Measurements from ENCODE around the gene ATF7IP2. TPM values are rescaled to one million over a fixed set of nuclear protein-coding genes. Genes with fewer than 3 reads are reported as not detected.
"Not testable (repeated sequence)": the region's sequence is repeated elsewhere in the genome, so short reads cannot be mapped to it uniquely, and the experiment has no call there.

ATF7IP2 gene
- total RNA-seq, 1 experiment from 2014 or later: 22.8 TPM

GRCh38 chr16:10466861-10467260 lies 81.0 kb downstream of the ATF7IP2 start (continued):
- TF ChIP-seq HMGA2 (CRISPR knock-in tag; IDR thresholded peaks at IDR 0.05) (no peak), CBFB (CRISPR knock-in tag; IDR thresholded peaks at IDR 0.05; ENCODE audit: low read depth) (no peak), ETV6 (CRISPR knock-in tag; IDR thresholded peaks at IDR 0.05) (no peak), ZNF138 (CRISPR knock-in tag; conservative IDR thresholded peaks at IDR 0.05) (no peak), TCF7 (CRISPR knock-in tag; IDR thresholded peaks at IDR 0.05; ENCODE audit: low read depth) (no peak), ZMAT4 (CRISPR knock-in tag; IDR thresholded peaks at IDR 0.05) (no peak), CREM (CRISPR knock-in tag; IDR thresholded peaks at IDR 0.05) (no peak), KAT7 (CRISPR knock-in tag; IDR thresholded peaks at IDR 0.05; ENCODE audit: borderline replicate concordance) (no peak)
- TF ChIP-seq, protein P1, sequence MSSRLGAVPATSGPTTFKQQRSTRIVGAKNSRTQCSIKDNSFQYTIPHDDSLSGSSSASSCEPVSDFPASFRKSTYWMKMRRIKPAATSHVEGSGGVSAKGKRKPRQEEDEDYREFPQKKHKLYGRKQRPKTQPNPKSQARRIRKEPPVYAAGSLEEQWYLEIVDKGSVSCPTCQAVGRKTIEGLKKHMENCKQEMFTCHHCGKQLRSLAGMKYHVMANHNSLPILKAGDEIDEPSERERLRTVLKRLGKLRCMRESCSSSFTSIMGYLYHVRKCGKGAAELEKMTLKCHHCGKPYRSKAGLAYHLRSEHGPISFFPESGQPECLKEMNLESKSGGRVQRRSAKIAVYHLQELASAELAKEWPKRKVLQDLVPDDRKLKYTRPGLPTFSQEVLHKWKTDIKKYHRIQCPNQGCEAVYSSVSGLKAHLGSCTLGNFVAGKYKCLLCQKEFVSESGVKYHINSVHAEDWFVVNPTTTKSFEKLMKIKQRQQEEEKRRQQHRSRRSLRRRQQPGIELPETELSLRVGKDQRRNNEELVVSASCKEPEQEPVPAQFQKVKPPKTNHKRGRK (CRISPR knock-in tag; IDR thresholded peaks at IDR 0.05; ENCODE audit: borderline replicate concordance): no peak

GRCh38 chr16:10476636-10477035 lies 90.8 kb downstream of the ATF7IP2 start:
- Mint-ChIP-seq H3K36me3 (peaks cover 56% of the 10 kb centered on the region), H3K9me3 (peaks cover 22% of the 10 kb centered on the region)
- POLR2A ChIA-PET; DNase-seq (ENCODE audit: low spot score); CTCF ChIA-PET; H3K4me1 Mint-ChIP-seq; ATAC-seq; H3K4me3 Mint-ChIP-seq; H3K27ac Mint-ChIP-seq; H3K27me3 Mint-ChIP-seq (ENCODE audit: low read depth): not testable (repeated sequence)

- POLR2A ChIA-PET: no interaction called here
- no peak for TF ChIP-seq ERG (CRISPR knock-in tag; IDR thresholded peaks at IDR 0.05)
- TF ChIP-seq FOXJ3 (CRISPR knock-in tag; IDR thresholded peaks at IDR 0.05; ENCODE audit: borderline replicate concordance): no peak
- TF ChIP-seq AFF4 (CRISPR knock-in tag; IDR thresholded peaks at IDR 0.05; ENCODE audit: borderline replicate concordance): no peak
- TF ChIP-seq NR3C1 (CRISPR knock-in tag; conservative IDR thresholded peaks at IDR 0.05; ENCODE audit: low read depth): no peak
- TF ChIP-seq, protein P2, sequence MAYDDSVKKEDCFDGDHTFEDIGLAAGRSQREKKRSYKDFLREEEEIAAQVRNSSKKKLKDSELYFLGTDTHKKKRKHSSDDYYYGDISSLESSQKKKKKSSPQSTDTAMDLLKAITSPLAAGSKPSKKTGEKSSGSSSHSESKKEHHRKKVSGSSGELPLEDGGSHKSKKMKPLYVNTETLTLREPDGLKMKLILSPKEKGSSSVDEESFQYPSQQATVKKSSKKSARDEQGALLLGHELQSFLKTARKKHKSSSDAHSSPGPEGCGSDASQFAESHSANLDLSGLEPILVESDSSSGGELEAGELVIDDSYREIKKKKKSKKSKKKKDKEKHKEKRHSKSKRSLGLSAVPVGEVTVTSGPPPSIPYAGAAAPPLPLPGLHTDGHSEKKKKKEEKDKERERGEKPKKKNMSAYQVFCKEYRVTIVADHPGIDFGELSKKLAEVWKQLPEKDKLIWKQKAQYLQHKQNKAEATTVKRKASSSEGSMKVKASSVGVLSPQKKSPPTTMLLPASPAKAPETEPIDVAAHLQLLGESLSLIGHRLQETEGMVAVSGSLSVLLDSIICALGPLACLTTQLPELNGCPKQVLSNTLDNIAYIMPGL (CRISPR knock-in tag; IDR thresholded peaks at IDR 0.05): no peak
- TF ChIP-seq, protein P3, sequence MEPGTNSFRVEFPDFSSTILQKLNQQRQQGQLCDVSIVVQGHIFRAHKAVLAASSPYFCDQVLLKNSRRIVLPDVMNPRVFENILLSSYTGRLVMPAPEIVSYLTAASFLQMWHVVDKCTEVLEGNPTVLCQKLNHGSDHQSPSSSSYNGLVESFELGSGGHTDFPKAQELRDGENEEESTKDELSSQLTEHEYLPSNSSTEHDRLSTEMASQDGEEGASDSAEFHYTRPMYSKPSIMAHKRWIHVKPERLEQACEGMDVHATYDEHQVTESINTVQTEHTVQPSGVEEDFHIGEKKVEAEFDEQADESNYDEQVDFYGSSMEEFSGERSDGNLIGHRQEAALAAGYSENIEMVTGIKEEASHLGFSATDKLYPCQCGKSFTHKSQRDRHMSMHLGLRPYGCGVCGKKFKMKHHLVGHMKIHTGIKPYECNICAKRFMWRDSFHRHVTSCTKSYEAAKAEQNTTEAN (CRISPR knock-in tag; IDR thresholded peaks at IDR 0.05): no peak
- no peak for TF ChIP-seq FOXP1 (CRISPR knock-in tag; IDR thresholded peaks at IDR 0.05; ENCODE audit: borderline replicate concordance)
- TF ChIP-seq TP53 (CRISPR knock-in tag; IDR thresholded peaks at IDR 0.05): no peak
- no peak for TF ChIP-seq KAT7 (CRISPR knock-in tag; IDR thresholded peaks at IDR 0.05; ENCODE audit: borderline replicate concordance)
- TF ChIP-seq TCF7 (CRISPR knock-in tag; IDR thresholded peaks at IDR 0.05; ENCODE audit: low read depth): no peak
- no peak for TF ChIP-seq ZNF423 (CRISPR knock-in tag; IDR thresholded peaks at IDR 0.05)
- no peak for TF ChIP-seq ZNF121 (CRISPR knock-in tag; IDR thresholded peaks at IDR 0.05)
- TF ChIP-seq SOX15 (CRISPR knock-in tag; IDR thresholded peaks at IDR 0.05): no peak
- TF ChIP-seq, protein P1 (CRISPR knock-in tag; IDR thresholded peaks at IDR 0.05; ENCODE audit: borderline replicate concordance): no peak
These were observed 94.3 kb downstream of the ATF7IP2 start for GRCh38 chr16:10480151-10480550.

More at GRCh38 chr16:10480151-10480550, 94.3 kb downstream of the ATF7IP2 start:
- Mint-ChIP-seq H3K36me3 (peaks cover 60% of the 10 kb centered on the region), H3K4me1 (no peaks in the 10 kb centered on the region), H3K4me3 (no peak overlapping the region), H3K9me3 (peaks cover 21% of the 10 kb centered on the region), H3K27ac (no peak overlapping the region), H3K27me3 (ENCODE audit: low read depth) (no peaks in the 10 kb centered on the region)
- DNase-seq (ENCODE audit: low spot score) (no peak), ATAC-seq (no peak)
- CTCF ChIA-PET: no interaction called here
